GM12878 (cell line): ENCODE results near the gene PCDHGA7. TPM values are rescaled to one million over a fixed set of nuclear protein-coding genes. Genes with fewer than 3 reads are reported as not detected.

Source experiments
- BHLHE40 ChIP-seq, 2 experiments: fragments of 450-650 bp in 1 of 2; IDR thresholded peaks; 2 replicates each; pipeline ENCODE4 v1.6.1; 2011 to 2017; ENCODE audit warnings: low read depth in 2 of 2, borderline replicate concordance in 1 of 2, improper control_type of control experiment in 1 of 2, low read length in 1 of 2, mild to moderate bottlenecking in 1 of 2
- EED ChIP-seq: sonication (generic); IDR thresholded peaks from 2 replicates; pipeline ENCODE4 v1.6.1; 2016; ENCODE audit warnings: antibody characterized with exemption, low read depth
- HDAC2 ChIP-seq: fragments of 200-600 bp; sonication (generic); IDR thresholded peaks from 2 replicates; pipeline ENCODE4 v1.6.1; 2017
- IKZF2 ChIP-seq, 2 experiments: fragments of 450-650 bp; IDR thresholded peaks; 2 replicates each; pipeline ENCODE4 v1.6.1; 2017; ENCODE audit warnings: mild to moderate bottlenecking in 2 of 2, moderate library complexity in 2 of 2
- JUND ChIP-seq: IDR thresholded peaks from 2 replicates; pipeline ENCODE4 v1.6.1; 2012; ENCODE audit warnings: low read depth, mild to moderate bottlenecking, low read length, improper control_type of control experiment, moderate library complexity
- MLLT1 ChIP-seq: fragments of 450-650 bp; IDR thresholded peaks from 2 replicates; pipeline ENCODE4 v1.6.1; 2016; ENCODE audit warnings: mild to moderate bottlenecking
- NBN ChIP-seq: fragments of 450-650 bp; IDR thresholded peaks from 2 replicates; pipeline ENCODE4 v1.6.1; 2016
- NFYA ChIP-seq: IDR thresholded peaks from 2 replicates; pipeline ENCODE4 v1.6.1; 2011; ENCODE audit warnings: low read depth, mild to moderate bottlenecking, low read length, improper control_type of control experiment, borderline replicate concordance
- NRF1 ChIP-seq: conservative IDR thresholded peaks from 2 replicates; pipeline ENCODE4 v1.6.1; 2011; ENCODE audit warnings: mild to moderate bottlenecking, low read depth, low read length, improper control_type of control experiment
- SIX5 ChIP-seq: IDR thresholded peaks from 2 replicates; pipeline ENCODE4 v1.6.1; 2011; ENCODE audit warnings: mild to moderate bottlenecking, low read depth, low read length, moderate library complexity; ENCODE audit not compliant: severe bottlenecking
- SMARCA5 ChIP-seq: fragments of 450-650 bp; IDR thresholded peaks from 2 replicates; pipeline ENCODE4 v1.6.1; 2017; ENCODE audit warnings: mild to moderate bottlenecking
- TAF1 ChIP-seq: IDR thresholded peaks from 2 replicates; pipeline ENCODE4 v1.6.1; 2011; ENCODE audit warnings: mild to moderate bottlenecking, low read depth, low read length, borderline replicate concordance
- TARDBP ChIP-seq: IDR thresholded peaks from 2 replicates; pipeline ENCODE4 v1.6.1; 2016; ENCODE audit warnings: borderline replicate concordance
- TBL1XR1 ChIP-seq: IDR thresholded peaks from 2 replicates; pipeline ENCODE4 v1.6.1; 2012; ENCODE audit warnings: low read depth, low read length, improper control_type of control experiment
- YY1 ChIP-seq: IDR thresholded peaks from 2 replicates; pipeline ENCODE4 v1.6.1; 2011; ENCODE audit warnings: low read depth, mild to moderate bottlenecking, low read length
- ZNF274 ChIP-seq: IDR thresholded peaks from one replicate; pipeline ENCODE4 v1.8.0; 2011; ENCODE audit not compliant: insufficient read length, insufficient read depth
- ZSCAN29 ChIP-seq: fragments of 450-650 bp; IDR thresholded peaks from 2 replicates; pipeline ENCODE4 v1.6.1; 2017; ENCODE audit warnings: mild to moderate bottlenecking, moderate library complexity
- polyA plus RNA-seq, 11 experiments: library from polyadenylated mRNA; depleted of rRNA in 4 of 11; unstranded in 6 of 11; stranded (reverse) in 5 of 11; fragments of >200 nt; fragmentation: Nextera tagmentation in 4 of 11; fragmentation: Illumina TruSeq in 1 of 11; extraction: Ambion mirVana in 4 of 11; extraction: Trizol in 1 of 11; gene quantifications; 1 replicate in 1 of 11; 2 replicates in 10 of 11; pipeline versions ENCODE4 v1.2.1 to v1.2.3, GENCODE V29; 2011 to 2016; ENCODE audit warnings: inconsistent platforms in 2 of 11, missing spikeins in 2 of 11, low read depth in 1 of 11
- total RNA-seq, 4 experiments: library from RNA; depleted of rRNA in 3 of 4; stranded (reverse); fragments of >200 nt in 3 of 4; fragmentation: Illumina TruSeq in 1 of 4; extraction: Trizol in 1 of 4; gene quantifications; 2 replicates each; pipeline versions ENCODE4 v1.2.1 to v1.2.3, GENCODE V29; 2013 to 2021
- TF ChIP-seq, protein P1 (sequence below): fragments of 150-350 bp; IDR thresholded peaks from 2 replicates; pipeline ENCODE4 v1.6.1; 2014; ENCODE audit warnings: mild to moderate bottlenecking, low read depth, low read length
- TF ChIP-seq, protein P2 (sequence below): IDR thresholded peaks from 2 replicates; pipeline ENCODE4 v1.6.1; 2011; ENCODE audit warnings: borderline replicate concordance, low read depth, mild to moderate bottlenecking, moderate library complexity, low read length; ENCODE audit not compliant: insufficient read depth, poor library complexity, severe bottlenecking
- TF ChIP-seq, protein P3 (sequence below): fragments of 450-650 bp; IDR thresholded peaks from 2 replicates; pipeline ENCODE4 v1.6.1; 2017; ENCODE audit warnings: mild to moderate bottlenecking
- TF ChIP-seq, protein P4 (sequence below): fragments of 450-650 bp; IDR thresholded peaks from 2 replicates; pipeline ENCODE4 v1.6.1; 2017; ENCODE audit warnings: low read depth, mild to moderate bottlenecking, moderate library complexity
- TF ChIP-seq, protein P5 (sequence below): fragments of 450-650 bp; IDR thresholded peaks from 2 replicates; pipeline ENCODE4 v1.6.1; 2017; ENCODE audit warnings: borderline replicate concordance

Gene PCDHGA7
- total and polyA plus RNA-seq, 10 of the 15 experiments (the other 5 are each of a cell fraction or from before 2014, with no cell fraction given): 0.01 to 0.18 (median 0.08) TPM; not detected in 3

- TF ChIP-seq MLLT1 (no peak), ZSCAN29 (peak; percentile 99), TARDBP (no peak), IKZF2 (IDR thresholded peaks at IDR 0.05) (no peak), SIX5 (no peak), ZNF274 (no peak), BHLHE40 (IDR thresholded peaks at IDR 0.05; ENCODE audit: borderline replicate concordance in 1 of 2, low read depth in 2 of 2, low read length in 1 of 2) (no peak), EED (peak; percentile 17; the same call in 1 of the 2 replicates), NRF1 (no peak), NBN (no peak), JUND (no peak), YY1 (peak; percentile 82), TAF1 (no peak), SMARCA5 (peak; percentile 55; the same call in 1 of the 2 replicates), TBL1XR1 (no peak), HDAC2 (no peak), NFYA (no peak)
- TF ChIP-seq, protein P1, sequence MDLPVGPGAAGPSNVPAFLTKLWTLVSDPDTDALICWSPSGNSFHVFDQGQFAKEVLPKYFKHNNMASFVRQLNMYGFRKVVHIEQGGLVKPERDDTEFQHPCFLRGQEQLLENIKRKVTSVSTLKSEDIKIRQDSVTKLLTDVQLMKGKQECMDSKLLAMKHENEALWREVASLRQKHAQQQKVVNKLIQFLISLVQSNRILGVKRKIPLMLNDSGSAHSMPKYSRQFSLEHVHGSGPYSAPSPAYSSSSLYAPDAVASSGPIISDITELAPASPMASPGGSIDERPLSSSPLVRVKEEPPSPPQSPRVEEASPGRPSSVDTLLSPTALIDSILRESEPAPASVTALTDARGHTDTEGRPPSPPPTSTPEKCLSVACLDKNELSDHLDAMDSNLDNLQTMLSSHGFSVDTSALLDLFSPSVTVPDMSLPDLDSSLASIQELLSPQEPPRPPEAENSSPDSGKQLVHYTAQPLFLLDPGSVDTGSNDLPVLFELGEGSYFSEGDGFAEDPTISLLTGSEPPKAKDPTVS: no peak
- TF ChIP-seq, protein P2, sequence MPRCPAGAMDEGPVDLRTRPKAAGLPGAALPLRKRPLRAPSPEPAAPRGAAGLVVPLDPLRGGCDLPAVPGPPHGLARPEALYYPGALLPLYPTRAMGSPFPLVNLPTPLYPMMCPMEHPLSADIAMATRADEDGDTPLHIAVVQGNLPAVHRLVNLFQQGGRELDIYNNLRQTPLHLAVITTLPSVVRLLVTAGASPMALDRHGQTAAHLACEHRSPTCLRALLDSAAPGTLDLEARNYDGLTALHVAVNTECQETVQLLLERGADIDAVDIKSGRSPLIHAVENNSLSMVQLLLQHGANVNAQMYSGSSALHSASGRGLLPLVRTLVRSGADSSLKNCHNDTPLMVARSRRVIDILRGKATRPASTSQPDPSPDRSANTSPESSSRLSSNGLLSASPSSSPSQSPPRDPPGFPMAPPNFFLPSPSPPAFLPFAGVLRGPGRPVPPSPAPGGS: no peak
- TF ChIP-seq, protein P3, sequence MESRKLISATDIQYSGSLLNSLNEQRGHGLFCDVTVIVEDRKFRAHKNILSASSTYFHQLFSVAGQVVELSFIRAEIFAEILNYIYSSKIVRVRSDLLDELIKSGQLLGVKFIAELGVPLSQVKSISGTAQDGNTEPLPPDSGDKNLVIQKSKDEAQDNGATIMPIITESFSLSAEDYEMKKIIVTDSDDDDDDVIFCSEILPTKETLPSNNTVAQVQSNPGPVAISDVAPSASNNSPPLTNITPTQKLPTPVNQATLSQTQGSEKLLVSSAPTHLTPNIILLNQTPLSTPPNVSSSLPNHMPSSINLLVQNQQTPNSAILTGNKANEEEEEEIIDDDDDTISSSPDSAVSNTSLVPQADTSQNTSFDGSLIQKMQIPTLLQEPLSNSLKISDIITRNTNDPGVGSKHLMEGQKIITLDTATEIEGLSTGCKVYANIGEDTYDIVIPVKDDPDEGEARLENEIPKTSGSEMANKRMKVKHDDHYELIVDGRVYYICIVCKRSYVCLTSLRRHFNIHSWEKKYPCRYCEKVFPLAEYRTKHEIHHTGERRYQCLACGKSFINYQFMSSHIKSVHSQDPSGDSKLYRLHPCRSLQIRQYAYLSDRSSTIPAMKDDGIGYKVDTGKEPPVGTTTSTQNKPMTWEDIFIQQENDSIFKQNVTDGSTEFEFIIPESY: no peak
- TF ChIP-seq, protein P4, sequence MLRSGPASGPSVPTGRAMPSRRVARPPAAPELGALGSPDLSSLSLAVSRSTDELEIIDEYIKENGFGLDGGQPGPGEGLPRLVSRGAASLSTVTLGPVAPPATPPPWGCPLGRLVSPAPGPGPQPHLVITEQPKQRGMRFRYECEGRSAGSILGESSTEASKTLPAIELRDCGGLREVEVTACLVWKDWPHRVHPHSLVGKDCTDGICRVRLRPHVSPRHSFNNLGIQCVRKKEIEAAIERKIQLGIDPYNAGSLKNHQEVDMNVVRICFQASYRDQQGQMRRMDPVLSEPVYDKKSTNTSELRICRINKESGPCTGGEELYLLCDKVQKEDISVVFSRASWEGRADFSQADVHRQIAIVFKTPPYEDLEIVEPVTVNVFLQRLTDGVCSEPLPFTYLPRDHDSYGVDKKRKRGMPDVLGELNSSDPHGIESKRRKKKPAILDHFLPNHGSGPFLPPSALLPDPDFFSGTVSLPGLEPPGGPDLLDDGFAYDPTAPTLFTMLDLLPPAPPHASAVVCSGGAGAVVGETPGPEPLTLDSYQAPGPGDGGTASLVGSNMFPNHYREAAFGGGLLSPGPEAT: no peak
- TF ChIP-seq, protein P5, sequence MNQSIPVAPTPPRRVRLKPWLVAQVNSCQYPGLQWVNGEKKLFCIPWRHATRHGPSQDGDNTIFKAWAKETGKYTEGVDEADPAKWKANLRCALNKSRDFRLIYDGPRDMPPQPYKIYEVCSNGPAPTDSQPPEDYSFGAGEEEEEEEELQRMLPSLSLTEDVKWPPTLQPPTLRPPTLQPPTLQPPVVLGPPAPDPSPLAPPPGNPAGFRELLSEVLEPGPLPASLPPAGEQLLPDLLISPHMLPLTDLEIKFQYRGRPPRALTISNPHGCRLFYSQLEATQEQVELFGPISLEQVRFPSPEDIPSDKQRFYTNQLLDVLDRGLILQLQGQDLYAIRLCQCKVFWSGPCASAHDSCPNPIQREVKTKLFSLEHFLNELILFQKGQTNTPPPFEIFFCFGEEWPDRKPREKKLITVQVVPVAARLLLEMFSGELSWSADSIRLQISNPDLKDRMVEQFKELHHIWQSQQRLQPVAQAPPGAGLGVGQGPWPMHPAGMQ: no peak
These were observed 30.5 kb downstream of the PCDHGA7 start, which contains the start of gene PCDHGA10 (continued) for GRCh38 chr5:141412854-141413539.
